ENCODE measurements around the gene FILIP1L.

The FILIP1L gene

GRCh38 chr3:99952306-99952705, 162.0 kb downstream of the FILIP1L start:
- DNase-seq (ENCODE audit: low read depth in 2 of 2), result no peak

- no peak for DNase-seq (ENCODE audit: low read depth in 2 of 2)
Observed at GRCh38 chr3:99951701-99952100, 162.6 kb downstream of the FILIP1L start.

DNA sequence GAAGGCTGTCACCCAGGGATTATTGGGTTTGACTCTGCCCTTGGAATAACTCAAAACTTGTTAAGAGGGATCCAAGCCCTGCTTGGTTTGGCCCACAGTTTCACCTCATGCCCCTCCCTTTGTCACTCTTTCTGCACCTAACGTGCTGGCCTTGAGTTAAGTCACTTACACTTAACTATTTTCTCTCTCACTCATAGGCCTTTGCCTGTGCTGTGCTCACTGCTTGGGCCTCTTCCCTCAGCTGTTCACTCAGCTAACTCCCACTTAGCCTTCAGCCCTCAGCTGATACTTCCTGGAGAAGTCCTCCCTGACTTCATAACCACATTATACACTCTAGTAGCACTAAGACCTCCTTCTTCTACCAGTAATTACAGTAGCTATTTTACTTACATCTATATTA, 163.4 kb downstream of the FILIP1L start:
- DNase-seq (ENCODE audit: low read depth in 2 of 2), result no peak

GRCh38 chr3:99949956-99950670, 164.2 kb downstream of the FILIP1L start:
- no peak for DNase-seq (ENCODE audit: low read depth in 2 of 2)

DNA sequence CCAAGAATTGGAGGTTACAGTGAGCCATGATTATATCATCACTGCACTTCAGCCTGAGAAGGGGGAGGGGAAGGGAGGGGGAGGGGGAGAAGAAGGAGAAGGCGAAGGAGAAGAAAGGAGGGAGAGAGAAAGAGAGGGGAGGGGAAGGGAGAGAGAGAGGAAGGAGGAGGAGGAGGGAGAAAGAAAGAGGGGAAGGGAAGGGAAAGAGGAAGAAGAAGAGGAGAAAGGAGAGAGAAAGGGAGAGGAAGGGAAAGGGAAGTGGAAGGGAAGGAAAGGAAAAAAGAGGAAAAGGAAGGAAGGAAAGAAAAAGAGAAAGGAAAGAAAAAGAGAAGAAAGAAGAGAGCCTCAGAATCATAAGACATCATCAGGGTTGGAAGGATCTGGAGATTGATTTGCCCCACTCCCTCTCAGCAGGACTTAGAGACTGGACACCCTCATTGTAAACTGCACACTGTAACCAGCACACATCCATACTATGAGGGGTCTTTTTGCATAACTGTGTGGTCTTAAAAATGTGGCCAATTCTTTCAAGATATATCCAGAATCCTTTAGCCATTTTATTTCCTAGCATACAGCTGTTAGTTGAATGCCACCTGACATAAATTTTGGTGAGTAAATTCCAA, 165.7 kb downstream of the FILIP1L start:
- no peak for DNase-seq (ENCODE audit: low read depth in 2 of 2)

DNA sequence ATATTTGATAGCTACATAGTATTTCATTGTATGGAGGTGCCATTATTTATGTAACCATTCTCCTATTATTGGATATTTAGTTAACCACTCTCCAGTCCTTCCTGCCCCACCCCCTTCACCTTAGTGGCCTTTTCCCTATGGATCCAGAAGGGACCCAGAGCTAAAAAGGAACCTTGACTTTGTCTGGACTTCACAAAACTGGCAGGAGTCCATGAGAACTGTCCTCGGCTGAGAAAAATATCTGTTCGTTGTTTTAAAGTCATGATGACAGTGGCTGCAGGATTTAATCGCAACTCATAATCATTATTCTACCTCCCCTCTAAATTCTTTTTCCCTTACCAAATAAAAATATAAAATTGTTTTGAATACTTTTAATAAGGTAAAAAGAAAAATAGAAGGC, 166.9 kb downstream of the FILIP1L start:
- DNase-seq (ENCODE audit: low read depth in 2 of 2), result no peak

DNA sequence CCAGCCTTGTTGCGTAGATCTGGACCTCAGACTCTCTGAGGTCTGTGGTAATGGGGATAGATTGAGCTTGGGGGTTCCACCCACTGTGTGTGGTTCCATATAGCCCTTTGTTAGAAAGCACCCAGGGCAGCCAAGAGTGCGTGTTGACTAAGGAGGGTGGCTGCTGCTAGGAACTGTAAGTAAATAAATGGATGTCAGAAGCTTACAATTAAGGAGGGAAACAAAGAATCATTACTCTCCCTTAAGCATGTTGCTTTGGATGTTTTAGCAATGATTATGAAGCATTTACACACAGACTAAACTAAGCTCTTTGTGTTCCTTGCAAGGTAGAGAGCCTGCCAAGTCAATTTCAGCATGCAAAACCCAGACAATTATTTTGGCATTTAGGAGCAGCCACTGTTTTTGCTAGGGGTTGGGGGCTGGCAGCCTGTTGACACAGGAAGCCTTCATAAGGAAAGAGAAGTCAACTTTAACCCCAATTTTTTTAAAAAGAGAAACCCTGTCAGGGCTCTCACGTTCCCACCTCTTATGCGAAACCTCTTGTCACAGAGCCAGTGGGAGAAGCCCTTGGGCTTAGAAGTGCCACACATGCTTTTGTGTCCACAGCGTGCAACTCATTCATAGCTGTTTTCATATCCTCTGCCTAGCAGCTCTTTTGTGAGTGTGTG, 168.8 kb downstream of the FILIP1L start:
- DNase-seq (ENCODE audit: low read depth in 2 of 2), result no peak

DNA sequence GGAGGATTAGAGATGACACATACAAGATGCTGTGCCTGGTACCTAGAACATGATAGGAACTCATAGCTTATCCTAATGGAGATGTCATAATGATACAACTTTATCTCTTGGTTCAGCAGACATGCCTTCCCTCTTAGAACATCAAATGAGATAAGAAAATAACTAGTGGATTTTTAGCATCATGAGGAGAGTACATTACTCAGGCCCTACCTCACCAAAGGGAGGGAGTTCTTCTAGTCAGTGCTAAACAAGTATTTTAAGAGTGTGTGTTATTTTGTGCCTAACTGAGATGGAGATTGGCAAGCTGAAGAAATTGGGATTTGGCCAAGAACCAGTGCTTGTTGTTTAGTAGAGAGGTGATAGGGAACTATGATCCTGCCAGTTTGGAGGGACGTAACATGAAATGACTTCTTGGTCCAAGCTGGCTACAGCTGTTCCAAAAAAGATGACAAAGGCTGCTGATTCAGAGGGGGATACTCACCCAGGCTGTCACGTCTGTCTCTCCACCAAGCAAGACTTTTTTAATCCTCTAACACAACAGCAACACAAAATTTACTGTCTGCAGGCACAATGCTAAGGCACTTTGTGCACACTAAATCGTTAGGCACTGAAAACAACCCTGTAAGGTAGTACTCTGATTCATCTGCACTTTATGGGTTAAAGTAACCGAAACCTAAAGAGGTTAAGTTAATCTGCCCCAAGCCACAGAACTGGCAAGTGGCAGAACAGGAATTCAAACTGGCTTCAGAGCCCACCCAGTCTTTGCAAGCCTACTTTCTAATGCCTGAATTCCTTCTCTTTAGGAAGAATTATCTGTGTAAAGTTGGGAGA, 170.2 kb downstream of the FILIP1L start:
- DNase-seq (ENCODE audit: low read depth in 2 of 2), result no peak

DNA sequence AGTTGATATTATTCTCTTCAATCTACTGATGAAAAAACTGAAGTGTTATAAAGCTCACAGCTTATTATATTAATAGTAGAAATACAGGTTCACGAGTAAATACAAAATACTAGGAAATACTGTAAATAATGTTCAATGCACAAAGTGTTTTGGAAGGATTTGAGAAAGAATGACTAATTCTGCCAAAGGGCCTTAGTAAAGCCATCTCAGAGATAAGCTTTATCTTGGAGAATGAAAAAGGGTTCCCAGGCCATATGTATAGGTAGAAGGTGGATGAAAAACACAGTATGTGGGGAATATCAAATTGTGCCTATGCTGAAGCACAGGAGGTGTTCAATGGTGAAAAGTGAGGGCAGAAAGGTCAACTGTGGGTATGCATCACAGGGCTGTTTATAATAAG, 173.1 kb downstream of the FILIP1L start:
- no peak for DNase-seq (ENCODE audit: low read depth in 2 of 2)

DNA sequence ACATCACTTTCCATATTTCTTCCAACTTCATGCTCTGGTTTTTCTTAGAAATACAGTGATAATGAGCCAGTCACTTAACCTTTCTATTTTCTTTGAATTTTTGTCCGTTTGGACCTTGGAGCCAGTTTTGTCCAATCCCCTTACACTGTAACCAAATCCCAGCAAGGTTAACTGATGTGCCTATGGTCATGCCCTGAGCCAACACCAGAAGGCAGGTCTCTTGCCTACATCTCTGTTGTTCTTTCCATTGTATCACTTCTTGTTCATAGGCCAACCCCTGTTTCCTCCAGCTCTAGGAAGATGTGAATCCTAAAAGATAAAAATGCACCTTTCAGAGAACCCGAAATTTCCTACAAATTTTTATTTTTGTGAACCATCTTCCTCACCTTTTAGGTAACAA, 174.0 kb downstream of the FILIP1L start:
- DNase-seq (ENCODE audit: low read depth in 2 of 2), result no peak

- no peak for DNase-seq (ENCODE audit: low read depth in 2 of 2)
Observed at GRCh38 chr3:99939876-99940275, 174.4 kb downstream of the FILIP1L start.

GRCh38 chr3:99938270-99938911, 175.9 kb downstream of the FILIP1L start:
- DNase-seq (ENCODE audit: low read depth in 2 of 2), result no peak

GRCh38 chr3:99934975-99935797, 179.1 kb downstream of the FILIP1L start:
- no peak for DNase-seq (ENCODE audit: low read depth in 2 of 2)

DNA sequence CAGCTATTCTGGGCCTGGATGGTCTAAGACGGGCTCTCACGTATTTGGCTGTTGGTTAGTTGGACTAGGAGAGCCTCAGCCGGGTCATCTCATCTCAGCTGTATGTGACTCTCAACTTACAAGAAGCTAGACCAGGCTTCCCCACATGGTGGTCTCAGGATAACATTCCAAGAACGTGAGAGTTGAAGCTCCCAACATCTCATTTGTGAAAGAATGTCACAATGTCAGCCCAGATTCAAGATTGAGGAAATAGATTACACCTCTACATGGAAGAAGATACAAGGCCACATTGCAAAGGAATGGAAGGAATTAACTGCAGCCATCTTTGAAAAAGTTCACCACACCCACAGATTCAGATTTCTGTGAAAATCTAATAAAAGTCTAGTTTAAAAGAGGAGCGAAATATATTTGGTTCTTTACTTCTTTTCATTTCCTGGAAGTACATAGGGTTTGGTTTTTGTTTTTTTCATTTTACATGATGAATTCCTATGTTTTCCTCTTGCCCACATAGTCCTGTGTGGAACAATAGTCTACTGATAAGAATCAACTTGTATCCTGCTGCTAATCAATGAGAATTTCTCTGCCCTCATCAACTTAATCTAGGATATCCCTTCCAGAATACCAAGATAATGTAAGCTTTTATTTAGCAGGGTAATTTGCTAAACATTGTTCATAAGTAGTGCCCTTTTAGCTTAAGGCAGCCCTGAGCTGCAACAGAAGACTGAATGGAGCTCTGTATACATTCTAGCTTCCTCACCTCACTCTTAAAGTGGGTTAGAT, 180.1 kb downstream of the FILIP1L start:
- DNase-seq (ENCODE audit: low read depth in 2 of 2), result no peak

DNA sequence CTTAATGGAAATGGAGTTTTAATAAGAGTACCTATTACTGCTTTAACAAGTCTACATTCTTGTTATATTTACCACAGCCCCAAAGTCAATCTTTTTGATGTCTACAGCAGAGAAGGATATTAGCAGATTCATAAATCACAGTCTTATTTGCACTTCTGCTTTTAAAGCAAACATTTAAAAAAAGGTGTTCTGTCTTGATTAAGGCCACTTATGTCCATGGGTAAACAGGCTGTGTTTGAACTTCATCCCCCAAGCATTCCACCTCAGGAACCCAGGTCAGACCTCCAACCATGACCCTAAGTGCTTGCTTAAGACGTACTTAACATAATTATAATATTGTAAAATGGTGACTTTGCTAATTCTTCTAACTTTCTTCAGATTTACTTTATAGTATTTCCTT, 183.2 kb downstream of the FILIP1L start:
- no peak for DNase-seq (ENCODE audit: low read depth in 2 of 2)

GRCh38 chr3:99929745-99930139, 184.6 kb downstream of the FILIP1L start:
- DNase-seq (ENCODE audit: low read depth in 2 of 2), result no peak

DNA sequence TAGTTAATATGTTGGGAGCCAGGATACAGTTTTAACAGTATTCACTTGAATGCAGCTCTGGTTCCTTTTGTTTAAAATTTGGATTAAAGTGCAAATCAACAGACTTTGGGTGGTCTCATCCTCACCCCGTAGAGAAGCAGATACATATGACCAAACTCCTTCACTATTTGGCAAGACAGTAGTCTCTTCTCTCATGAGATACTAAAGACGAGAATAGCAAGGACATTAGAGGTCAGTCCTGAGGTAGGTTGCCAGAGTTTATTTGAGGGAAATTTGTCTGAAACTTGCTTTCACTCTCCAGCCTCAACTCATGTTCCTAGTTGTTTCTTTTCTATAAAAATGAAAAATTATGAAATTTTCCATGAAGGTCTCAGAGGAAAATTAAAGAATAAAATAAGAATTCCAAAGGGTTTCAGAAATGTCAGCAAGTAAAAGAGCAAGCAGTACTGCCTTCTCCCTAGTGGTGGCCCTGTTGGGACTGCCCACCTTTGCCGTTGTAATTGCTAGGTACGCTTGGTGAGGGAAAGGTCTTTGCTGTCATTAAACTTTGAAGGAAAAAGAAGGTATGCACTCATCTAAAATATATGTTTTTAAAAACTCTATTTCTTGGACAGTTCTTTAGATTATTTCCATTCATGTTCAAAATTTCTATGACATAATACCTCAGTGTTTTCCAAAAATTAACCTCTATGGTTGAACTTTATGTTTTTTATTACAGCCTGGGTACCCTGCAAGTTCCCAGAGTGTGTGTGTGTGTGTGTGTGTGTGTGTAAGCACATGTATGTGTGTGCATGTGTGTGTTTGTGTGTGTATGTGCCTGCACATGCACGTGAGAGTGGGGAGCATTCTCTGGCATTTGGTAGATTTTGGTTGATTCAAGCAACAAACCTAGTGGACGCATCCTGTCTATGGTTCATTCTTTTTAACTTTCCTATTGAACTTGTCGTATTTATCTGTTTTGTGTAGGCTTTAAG, 185.2 kb downstream of the FILIP1L start:
- no peak for DNase-seq (ENCODE audit: low read depth in 2 of 2)

DNA sequence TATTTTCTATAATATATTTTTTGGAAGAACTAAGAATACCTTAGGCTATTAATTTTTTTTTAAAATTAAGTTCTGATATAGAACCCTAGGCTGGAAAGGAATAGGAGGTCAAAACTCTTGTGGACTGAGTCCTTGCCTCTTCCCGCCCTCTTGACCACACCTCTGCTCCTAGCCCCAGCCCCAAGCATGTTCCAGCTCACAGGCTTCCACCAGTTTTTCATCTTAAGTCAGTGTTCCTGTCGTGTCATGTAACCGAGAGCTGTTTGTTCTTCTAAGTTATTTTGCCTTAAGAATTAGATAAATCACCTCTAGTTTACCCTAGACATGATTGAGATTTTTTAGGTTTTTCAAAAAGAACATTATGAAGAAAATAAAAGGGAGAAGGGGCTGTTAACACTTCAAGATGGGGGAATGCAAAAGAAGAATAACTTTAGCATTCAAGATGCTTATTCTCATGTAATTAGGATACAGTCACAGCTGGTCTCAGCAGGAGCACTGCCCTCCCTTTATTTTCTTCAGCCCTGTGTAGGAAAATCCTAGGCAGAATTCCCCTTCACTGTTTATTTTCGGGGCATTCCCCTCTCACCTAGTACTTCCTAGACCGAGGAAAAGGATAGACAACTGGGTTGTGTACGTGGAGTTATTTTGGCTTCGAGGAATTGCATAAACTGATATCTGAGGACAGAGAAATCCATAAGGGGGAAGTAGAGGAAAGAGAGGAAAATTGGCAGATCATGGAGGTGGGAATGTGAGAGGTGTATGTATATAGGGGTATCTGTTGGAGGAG, 186.4 kb downstream of the FILIP1L start:
- DNase-seq (ENCODE audit: low read depth in 2 of 2), result no peak

Data from stimulated activated CD8-positive, alpha-beta memory T cell treated with anti-CD3 and anti-CD28 coated beads, Interleukin-15, amount 100 ng/mL, for 4 hours (primary cell).